Vagina (tissue), 2 donors: ENCODE data around the gene RAB3GAP1.

Experiments
- CTCF ChIP-seq, 3 experiments: fragments of 450-650 bp in 2 of 3; fragments of 200-600 bp in 1 of 3; sonication (generic) in 1 of 3; IDR thresholded peaks; one replicate each; pipeline ENCODE4 v1.5.1; 2017 to 2019; ENCODE audit warnings: antibody characterized with exemption in 3 of 3, mild to moderate bottlenecking in 2 of 3, moderate library complexity in 2 of 3
- POLR2A ChIP-seq, 2 donors: fragments of 450-650 bp; IDR thresholded peaks; one replicate each; pipeline ENCODE4 v1.6.1; 2017; ENCODE audit warnings: antibody characterized with exemption in 2 of 2, mild to moderate bottlenecking in 2 of 2, moderate library complexity in 2 of 2

GRCh38 chr2:135151615-135152014 lies 99.5 kb downstream of the RAB3GAP1 start:
- TF ChIP-seq CTCF (IDR thresholded peaks at IDR 0.05) (no peak), POLR2A (IDR thresholded peaks at IDR 0.05) (no peak)
